ENCODE results near the gene SMAD2. TPM values are rescaled to one million over a fixed set of nuclear protein-coding genes. Genes with fewer than 3 reads are reported as not detected.
A peak's percentile ranks its signal among the peaks of the same experiment; 100 is the strongest.

Gene SMAD2
- polyA plus RNA-seq, 2 of the 4 experiments (the other 2 are of a cell fraction) = 131 to 229 TPM

DNA sequence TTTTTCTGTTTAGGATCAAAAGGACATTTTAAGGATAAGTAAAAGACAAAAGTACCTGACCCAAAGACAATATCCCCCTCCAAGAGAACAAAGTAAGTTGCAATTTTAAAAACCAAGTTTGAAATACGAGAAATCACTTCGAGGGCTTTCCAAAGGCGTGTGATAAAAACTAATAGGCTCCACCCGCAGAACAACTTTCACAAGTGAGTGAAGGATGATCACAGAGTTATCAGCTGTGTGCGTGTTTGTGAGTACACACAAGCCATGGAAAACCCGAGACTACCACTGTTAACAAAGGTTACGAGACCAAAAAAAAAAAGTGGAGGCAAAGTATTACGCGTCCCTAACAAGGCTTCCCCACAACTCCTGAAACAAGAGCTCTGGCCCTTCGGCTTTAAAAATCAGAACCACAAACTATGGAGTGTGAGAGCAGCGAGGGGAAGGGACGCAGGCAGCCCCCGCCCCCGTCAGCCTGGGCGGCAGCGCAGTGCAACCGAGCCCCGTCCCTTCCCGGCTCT is 719 bp downstream of the SMAD2 start:
- ATAC-seq = no peak; a peak in 1 of 6 replicates
- Histone ChIP-seq H3K4me2 (peak overlapping the region; percentile 95), H3K4me3 (peak overlapping the region; percentile 87), H3K27ac (peak overlapping the region; percentile 98 to 100), H3K9me3 (no peaks in the 10 kb centered on the region), H3K4me1 (peaks cover 49% of the 10 kb centered on the region)
- POLR2A ChIA-PET = interaction anchor here (0.7 to 2.3 kb wide), 8 partner anchors 9 to 94 kb away, joined by 3 to 46 read pairs (median 6); no protein-coding TSS in a partner anchor
- under 1% methylated on average over 12 of the region's 19 CpGs for WGBS (ENCODE audit: missing lambda C conversion rate)
- no peak for DNase-seq (ENCODE audit: low read depth in 1 of 2, low spot score in 1 of 2)
- FAIRE-seq = no peak
- CTCF ChIA-PET = interaction anchor here (1.9 to 2.1 kb wide), 2 partner anchors 73 to 78 kb away, joined by 9 to 13 read pairs; no protein-coding TSS in a partner anchor
- TF ChIP-seq FOXS1 (CRISPR knock-in tag; IDR thresholded peaks at IDR 0.05) (no peak), RAD21 (conservative IDR thresholded peaks at IDR 0.05 in 1 of 2, IDR thresholded peaks at IDR 0.05 in 1 of 2) (no peak), RFX5 (IDR thresholded peaks at IDR 0.05) (no peak), NFE2L2 (conservative IDR thresholded peaks at IDR 0.05; ENCODE audit: low read length) (no peak), ESRRA (IDR thresholded peaks at IDR 0.05; ENCODE audit: borderline replicate concordance, low read length) (no peak), JUNB (IDR thresholded peaks at IDR 0.05) (no peak), JUN (IDR thresholded peaks at IDR 0.05) (no peak; a peak in 1 of 5 replicates), CHD2 (IDR thresholded peaks at IDR 0.05; ENCODE audit: low read length, partially characterized antibody) (no peak), KDM1A (IDR thresholded peaks at IDR 0.05; ENCODE audit: low read depth) (no peak), FOSB (CRISPR knock-in tag; IDR thresholded peaks at IDR 0.05) (no peak)
- TF ChIP-seq, protein P1, sequence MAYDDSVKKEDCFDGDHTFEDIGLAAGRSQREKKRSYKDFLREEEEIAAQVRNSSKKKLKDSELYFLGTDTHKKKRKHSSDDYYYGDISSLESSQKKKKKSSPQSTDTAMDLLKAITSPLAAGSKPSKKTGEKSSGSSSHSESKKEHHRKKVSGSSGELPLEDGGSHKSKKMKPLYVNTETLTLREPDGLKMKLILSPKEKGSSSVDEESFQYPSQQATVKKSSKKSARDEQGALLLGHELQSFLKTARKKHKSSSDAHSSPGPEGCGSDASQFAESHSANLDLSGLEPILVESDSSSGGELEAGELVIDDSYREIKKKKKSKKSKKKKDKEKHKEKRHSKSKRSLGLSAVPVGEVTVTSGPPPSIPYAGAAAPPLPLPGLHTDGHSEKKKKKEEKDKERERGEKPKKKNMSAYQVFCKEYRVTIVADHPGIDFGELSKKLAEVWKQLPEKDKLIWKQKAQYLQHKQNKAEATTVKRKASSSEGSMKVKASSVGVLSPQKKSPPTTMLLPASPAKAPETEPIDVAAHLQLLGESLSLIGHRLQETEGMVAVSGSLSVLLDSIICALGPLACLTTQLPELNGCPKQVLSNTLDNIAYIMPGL (CRISPR knock-in tag; IDR thresholded peaks at IDR 0.05; ENCODE audit: borderline replicate concordance) = no peak
- TF ChIP-seq, protein P2, sequence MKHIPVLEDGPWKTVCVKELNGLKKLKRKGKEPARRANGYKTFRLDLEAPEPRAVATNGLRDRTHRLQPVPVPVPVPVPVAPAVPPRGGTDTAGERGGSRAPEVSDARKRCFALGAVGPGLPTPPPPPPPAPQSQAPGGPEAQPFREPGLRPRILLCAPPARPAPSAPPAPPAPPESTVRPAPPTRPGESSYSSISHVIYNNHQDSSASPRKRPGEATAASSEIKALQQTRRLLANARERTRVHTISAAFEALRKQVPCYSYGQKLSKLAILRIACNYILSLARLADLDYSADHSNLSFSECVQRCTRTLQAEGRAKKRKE (CRISPR knock-in tag; IDR thresholded peaks at IDR 0.05; ENCODE audit: low read depth) = no peak
- TF ChIP-seq, protein P3, sequence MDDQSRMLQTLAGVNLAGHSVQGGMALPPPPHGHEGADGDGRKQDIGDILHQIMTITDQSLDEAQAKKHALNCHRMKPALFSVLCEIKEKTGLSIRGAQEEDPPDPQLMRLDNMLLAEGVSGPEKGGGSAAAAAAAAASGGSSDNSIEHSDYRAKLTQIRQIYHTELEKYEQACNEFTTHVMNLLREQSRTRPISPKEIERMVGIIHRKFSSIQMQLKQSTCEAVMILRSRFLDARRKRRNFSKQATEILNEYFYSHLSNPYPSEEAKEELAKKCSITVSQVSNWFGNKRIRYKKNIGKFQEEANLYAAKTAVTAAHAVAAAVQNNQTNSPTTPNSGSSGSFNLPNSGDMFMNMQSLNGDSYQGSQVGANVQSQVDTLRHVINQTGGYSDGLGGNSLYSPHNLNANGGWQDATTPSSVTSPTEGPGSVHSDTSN (IDR thresholded peaks at IDR 0.05) = no peak

DNA sequence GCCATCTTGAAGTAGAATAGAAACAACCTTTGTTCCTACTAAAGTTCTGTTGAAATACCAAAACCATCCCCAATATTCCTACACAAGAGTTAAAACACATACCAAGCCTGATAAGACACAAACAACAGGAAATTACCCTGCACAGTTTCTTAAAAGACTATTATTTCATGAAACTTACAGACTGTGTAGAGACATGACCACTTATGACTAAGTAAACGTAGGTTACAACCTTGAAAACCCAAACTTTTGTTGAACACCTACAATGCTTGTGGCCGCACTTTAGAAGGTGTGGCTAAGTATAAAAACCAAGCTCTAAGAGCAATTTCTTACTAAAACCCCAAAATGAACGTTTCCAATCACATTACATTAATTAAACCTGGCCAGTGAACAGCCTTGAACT is 2.0 kb downstream of the SMAD2 start:
- Histone ChIP-seq H3K4me3 (peak overlapping the region; percentile 87), H3K27ac (peak overlapping the region; percentile 98 to 100), H3K4me1 (peaks cover 60% of the 10 kb centered on the region), H3K9me3 (no peaks in the 10 kb centered on the region), H3K4me2 (peak overlapping the region; percentile 95)
- ChIA-PET CTCF (interaction anchor here (1.2 kb wide), 1 partner anchor 94 kb away, joined by 3 read pairs; no protein-coding TSS in a partner anchor), POLR2A (interaction anchor here (1.1 kb wide), 1 partner anchor 79 kb away, joined by 4 read pairs; no protein-coding TSS in a partner anchor)
- no peak for FAIRE-seq
- no peak for ATAC-seq
- DNase-seq (ENCODE audit: low read depth in 1 of 2, low spot score in 1 of 2) = no peak
- 21% methylated on average over 3 of the region's 3 CpGs for WGBS (ENCODE audit: missing lambda C conversion rate)
- peak; percentile 25; the same call in 1 of the 2 replicates for TF ChIP-seq HOXA7 (CRISPR knock-in tag; IDR thresholded peaks at IDR 0.05)
- no peak for TF ChIP-seq RFX5 (IDR thresholded peaks at IDR 0.05)

DNA sequence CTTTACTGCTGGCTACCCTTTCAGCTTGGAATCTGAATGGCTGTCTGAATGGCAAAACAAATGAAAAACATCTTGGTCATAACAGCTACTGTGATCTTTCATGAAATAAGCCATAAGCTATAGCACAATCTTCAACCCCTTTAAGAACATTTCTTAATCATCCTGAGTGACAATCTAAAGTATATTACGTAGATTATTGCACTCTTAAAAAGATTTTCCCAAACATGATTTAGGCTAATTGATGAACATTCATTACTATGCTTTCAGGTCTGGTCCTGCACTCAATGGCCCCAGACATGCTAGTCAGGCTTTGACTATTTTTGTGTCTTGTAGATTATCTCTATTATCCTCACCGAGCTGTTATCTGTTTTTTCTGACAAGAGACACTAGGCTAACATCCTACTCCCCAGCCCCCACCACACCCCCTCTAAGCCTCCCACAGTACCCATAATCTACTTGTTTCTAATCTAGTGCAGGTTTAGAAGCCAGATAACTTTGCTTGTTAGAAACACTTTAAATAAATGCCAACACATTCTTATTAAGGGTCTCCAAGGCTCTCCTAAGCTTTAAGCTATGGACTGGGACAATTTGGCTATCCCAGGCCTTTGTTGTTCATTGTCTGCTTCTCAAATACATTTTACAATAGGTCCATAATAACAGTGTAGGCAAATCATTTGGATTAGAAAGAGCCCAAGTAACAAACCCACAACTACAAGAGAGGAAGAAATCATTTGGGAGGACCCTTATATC is 4.2 kb downstream of the SMAD2 start:
- no peak for ATAC-seq
- POLR2A ChIA-PET = interaction anchor here (0.9 kb wide), 1 partner anchor 77 kb away, joined by 3 read pairs; no protein-coding TSS in a partner anchor
- CTCF ChIA-PET = no interaction called here
- H3K9me3 ChIP-seq = no peaks in the 10 kb centered on the region
- WGBS (ENCODE audit: missing lambda C conversion rate) = 79% methylated on average over 2 of the region's 2 CpGs
- H3K4me3 ChIP-seq = no peak overlapping the region
- peaks cover 65% of the 10 kb centered on the region for H3K4me1 ChIP-seq
- no peak for DNase-seq (ENCODE audit: low read depth in 1 of 2, low spot score in 1 of 2)
- peak overlapping the region; percentile 95 for H3K4me2 ChIP-seq
- peak overlapping the region; percentile 44 to 100; a peak in 5 of 6 replicates for H3K27ac ChIP-seq
- FAIRE-seq = no peak
- TF ChIP-seq CEBPB (IDR thresholded peaks at IDR 0.05) (no peak), ESRRA (IDR thresholded peaks at IDR 0.05; ENCODE audit: borderline replicate concordance, low read length) (no peak), JUNB (IDR thresholded peaks at IDR 0.05) (no peak), BHLHE40 (IDR thresholded peaks at IDR 0.05; ENCODE audit: low read depth, low read length) (no peak), CHD4 (IDR thresholded peaks at IDR 0.05; ENCODE audit: borderline replicate concordance) (no peak), KDM5A (IDR thresholded peaks at IDR 0.05) (no peak), EHF (CRISPR knock-in tag; IDR thresholded peaks at IDR 0.05) (no peak), JUN (IDR thresholded peaks at IDR 0.05) (no peak), HEYL (CRISPR knock-in tag; IDR thresholded peaks at IDR 0.05) (no peak)
- TF ChIP-seq, protein P4, sequence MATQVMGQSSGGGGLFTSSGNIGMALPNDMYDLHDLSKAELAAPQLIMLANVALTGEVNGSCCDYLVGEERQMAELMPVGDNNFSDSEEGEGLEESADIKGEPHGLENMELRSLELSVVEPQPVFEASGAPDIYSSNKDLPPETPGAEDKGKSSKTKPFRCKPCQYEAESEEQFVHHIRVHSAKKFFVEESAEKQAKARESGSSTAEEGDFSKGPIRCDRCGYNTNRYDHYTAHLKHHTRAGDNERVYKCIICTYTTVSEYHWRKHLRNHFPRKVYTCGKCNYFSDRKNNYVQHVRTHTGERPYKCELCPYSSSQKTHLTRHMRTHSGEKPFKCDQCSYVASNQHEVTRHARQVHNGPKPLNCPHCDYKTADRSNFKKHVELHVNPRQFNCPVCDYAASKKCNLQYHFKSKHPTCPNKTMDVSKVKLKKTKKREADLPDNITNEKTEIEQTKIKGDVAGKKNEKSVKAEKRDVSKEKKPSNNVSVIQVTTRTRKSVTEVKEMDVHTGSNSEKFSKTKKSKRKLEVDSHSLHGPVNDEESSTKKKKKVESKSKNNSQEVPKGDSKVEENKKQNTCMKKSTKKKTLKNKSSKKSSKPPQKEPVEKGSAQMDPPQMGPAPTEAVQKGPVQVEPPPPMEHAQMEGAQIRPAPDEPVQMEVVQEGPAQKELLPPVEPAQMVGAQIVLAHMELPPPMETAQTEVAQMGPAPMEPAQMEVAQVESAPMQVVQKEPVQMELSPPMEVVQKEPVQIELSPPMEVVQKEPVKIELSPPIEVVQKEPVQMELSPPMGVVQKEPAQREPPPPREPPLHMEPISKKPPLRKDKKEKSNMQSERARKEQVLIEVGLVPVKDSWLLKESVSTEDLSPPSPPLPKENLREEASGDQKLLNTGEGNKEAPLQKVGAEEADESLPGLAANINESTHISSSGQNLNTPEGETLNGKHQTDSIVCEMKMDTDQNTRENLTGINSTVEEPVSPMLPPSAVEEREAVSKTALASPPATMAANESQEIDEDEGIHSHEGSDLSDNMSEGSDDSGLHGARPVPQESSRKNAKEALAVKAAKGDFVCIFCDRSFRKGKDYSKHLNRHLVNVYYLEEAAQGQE (IDR thresholded peaks at IDR 0.05) = no peak
- TF ChIP-seq, protein P5, sequence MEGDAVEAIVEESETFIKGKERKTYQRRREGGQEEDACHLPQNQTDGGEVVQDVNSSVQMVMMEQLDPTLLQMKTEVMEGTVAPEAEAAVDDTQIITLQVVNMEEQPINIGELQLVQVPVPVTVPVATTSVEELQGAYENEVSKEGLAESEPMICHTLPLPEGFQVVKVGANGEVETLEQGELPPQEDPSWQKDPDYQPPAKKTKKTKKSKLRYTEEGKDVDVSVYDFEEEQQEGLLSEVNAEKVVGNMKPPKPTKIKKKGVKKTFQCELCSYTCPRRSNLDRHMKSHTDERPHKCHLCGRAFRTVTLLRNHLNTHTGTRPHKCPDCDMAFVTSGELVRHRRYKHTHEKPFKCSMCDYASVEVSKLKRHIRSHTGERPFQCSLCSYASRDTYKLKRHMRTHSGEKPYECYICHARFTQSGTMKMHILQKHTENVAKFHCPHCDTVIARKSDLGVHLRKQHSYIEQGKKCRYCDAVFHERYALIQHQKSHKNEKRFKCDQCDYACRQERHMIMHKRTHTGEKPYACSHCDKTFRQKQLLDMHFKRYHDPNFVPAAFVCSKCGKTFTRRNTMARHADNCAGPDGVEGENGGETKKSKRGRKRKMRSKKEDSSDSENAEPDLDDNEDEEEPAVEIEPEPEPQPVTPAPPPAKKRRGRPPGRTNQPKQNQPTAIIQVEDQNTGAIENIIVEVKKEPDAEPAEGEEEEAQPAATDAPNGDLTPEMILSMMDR (IDR thresholded peaks at IDR 0.05) = no peak
